GM19463 (cell line): ENCODE measurements around the gene SERGEF.

ENCODE experiments used
- ATAC-seq: cut with Tn5 transposase; IDR thresholded peaks from one replicate; pipeline ENCODE4 v1.9.1; 2021; ENCODE audit warnings: mild to moderate bottlenecking, moderate library complexity; ENCODE audit not compliant: unreplicated experiment

Gene SERGEF

DNA sequence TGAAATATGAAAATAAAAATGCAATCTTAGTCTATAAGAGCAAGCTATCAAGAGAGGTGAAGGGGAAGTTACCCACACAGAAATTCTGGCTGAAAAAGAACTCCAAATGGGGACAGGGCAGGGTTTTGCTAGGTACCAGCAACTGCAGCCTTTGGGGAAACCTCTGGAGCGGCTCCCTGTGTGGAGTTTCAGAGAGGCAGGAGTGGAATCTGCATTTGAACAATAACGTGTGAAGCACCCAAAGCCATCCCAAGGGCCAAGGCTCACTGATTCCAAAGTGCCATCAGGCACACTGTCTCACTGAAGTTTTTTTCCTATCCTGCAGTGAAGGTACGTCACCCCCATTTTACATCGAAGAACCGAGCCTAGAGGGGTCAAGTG, 190.5 kb downstream of the SERGEF start:
- ATAC-seq, result no peak

- no peak for ATAC-seq
Measured at GRCh38 chr11:17821648-17822400, 191.0 kb downstream of the SERGEF start.

- no peak for ATAC-seq
Measured at GRCh38 chr11:17816232-17816931, 196.5 kb downstream of the SERGEF start.

GRCh38 chr11:17814546-17814945, 198.3 kb downstream of the SERGEF start:
- ATAC-seq, result no peak

GRCh38 chr11:17813391-17814059, 199.3 kb downstream of the SERGEF start:
- ATAC-seq, result no peak

DNA sequence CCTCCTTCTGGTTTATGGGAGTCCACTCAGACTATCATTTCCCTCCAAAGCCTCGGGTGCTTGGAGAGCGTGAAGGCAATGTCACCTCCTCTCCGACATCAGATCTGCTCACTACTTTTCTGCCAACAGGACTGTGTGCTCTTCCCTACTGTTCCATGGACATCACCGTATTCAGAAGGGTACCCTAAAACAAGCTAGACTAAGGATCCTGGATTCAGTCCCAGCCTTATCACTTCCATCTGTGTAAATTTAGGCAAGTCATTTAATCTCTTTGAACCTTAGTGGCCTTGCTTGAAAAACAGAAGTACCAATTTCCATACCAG, 200.0 kb downstream of the SERGEF start:
- ATAC-seq, result no peak

- ATAC-seq, result no peak
Measured at GRCh38 chr11:17812091-17812864, 200.6 kb downstream of the SERGEF start.

- no peak for ATAC-seq
Measured at GRCh38 chr11:17811352-17811751, 201.5 kb downstream of the SERGEF start.

GRCh38 chr11:17810746-17811145, 202.1 kb downstream of the SERGEF start:
- ATAC-seq, result no peak

DNA sequence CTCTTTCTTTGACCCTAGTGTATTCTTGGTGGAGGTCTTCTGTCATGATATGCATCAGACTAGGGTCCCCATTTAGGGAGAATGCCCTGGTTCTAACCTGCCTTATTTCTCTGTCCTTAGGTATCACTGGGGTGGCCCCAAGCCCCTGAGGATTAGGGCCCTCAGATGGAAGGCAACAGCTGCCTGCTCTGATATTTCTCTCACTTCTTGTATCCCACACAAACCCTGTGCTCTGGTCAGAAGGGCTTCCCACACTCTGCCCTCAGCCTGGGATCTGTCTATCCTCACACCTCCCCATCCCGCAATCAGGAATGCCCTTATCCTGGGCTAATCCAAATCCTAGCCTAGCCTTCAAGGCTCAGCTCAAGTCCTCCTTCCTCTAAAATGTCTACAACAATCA, 202.8 kb downstream of the SERGEF start:
- ATAC-seq, result no peak

DNA sequence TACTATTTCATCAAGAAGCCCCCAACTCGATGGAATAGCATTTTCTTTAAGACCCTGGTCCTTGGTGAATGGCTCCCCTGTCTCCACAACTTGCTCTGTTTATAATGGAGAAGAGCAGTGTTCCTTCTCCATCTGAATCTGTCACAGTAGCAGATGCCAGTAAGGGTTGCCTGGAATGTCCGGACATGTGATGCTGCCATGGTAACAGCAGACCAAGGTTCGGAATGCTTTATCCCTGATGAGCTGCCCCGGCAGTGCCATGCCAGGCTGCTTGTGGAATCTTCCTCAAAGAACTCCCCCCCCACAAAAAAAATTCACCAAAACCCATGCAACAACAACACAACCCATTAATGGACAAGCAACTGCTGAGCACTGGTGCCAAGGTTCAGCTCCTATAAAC, 205.8 kb downstream of the SERGEF start:
- ATAC-seq, result no peak

- no peak for ATAC-seq
Measured at GRCh38 chr11:17805873-17806272, 207.0 kb downstream of the SERGEF start.

DNA sequence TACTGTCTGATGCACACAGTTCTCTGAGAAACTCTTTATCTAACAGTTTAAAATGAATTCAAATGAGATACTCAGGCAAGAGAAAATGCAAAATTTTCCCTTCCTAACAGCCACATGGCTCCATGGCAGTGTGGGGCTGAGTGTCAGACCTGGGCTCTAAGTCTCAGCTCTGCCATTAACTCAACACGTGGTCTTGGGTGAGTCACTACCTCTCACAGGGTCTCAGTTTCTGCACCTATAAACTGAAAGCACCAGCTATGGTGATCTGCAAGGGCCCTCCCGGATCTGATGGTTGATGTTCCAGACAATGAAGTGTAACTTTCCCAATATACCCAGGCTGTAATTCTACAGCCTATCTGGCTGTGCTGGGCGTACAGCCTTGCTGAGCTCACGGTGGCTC, 207.8 kb downstream of the SERGEF start:
- ATAC-seq, result no peak

DNA sequence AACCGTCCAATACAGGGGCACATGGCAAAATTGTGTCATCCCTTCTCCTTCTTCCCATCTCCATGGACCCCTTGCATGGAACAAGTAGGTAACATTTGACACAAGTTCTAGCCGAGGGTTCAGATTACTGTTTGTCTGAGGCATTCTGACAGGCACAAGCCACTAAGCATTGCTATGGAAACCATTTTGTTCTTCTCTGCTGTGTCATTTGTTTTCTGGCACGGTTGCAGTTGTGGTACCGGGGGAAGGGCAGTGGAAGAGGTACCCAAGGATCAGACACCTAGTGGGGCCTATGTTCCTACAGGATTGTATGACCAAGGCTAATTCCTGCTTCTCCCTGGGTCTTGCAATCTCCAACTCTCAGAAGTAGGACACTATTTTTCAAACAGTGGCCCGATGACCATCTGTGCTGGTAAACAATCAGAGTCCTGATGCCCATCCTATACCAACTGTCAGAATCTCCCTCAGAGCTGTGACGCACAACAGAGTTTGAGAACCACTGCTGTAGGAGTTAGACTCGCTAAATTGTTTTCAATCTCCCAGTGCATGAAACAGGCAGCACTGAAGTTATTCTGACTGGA, 209.0 kb downstream of the SERGEF start:
- no peak for ATAC-seq

DNA sequence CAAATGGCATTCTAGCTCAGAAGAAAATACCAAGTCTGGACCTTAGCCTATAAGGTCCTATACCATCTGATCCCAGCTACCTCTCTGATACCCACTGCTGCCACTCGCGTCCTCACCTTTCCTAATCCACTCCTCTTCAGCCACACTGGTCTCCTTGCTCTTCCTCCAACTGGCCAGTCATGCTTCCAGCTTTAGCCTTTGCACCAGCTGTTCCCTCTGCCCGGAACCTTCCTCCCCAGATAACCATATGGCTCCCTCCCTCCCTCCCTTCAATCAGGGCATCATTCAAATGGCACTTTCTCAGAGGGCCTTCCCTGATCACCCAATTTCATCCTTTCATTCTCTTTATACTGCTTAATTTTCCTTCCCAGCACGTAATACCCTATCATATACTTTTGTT, 210.4 kb downstream of the SERGEF start:
- ATAC-seq, result no peak

DNA sequence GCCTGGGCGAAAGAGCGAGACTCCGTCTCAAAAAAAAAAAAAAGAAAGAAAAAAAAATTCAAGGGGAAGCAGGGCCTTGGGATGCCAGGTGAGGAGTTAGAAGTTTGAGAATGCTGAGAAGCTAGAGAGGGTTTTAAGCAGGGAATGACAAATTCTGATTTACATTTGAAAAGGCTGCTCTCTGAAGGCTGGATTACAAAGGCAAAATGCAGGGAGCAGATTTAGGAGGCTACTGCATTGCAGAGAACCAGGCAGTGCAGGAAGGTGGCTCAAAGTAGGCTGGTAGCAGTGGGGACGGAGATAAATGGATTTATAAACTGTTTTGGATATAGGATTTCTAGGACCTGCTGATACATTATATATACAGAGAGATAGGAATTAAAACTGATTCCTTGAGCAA, 211.7 kb downstream of the SERGEF start:
- ATAC-seq, result no peak

- no peak for ATAC-seq
Measured at GRCh38 chr11:17799147-17799546, 213.7 kb downstream of the SERGEF start.

DNA sequence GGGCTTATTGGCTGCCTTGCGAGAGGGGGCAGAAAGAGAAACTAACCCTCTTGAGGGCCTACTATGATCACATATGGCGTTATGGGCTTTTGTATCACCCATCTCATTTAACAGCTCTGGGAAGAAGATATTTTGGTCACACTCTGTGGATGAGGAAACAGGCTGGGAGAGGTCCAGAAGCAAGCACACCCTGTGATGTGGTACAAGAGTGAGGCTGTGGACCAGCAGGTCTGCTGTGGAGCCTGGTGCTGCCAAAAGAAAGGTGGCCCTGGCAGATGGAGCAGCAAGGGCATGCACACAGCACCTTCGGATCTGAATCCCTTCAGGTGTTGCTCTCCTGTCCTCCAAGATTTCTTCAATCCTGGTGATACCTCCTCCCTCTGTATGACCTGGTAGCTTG, 214.1 kb downstream of the SERGEF start:
- ATAC-seq, result no peak

GRCh38 chr11:17798253-17798652, 214.6 kb downstream of the SERGEF start:
- ATAC-seq, result no peak

DNA sequence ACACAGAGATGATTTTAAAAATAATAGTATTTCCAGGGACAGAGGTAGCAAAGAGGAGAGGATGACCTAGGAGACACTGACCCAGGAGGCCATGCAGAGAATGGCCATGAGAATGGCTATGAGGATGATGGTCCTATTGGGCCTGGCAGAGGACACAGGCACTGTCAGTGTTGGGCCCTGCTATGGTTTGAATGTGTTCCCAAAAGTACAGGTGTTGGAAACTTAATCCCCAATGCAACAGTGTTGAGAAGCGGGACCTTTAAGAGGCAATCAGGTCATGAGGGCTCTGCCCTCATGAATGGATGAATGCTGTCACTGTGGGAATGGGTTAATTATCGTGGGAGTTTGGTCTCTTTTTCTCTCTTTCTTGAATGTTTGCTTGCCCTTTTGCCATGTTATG, 216.7 kb downstream of the SERGEF start:
- ATAC-seq, result no peak

DNA sequence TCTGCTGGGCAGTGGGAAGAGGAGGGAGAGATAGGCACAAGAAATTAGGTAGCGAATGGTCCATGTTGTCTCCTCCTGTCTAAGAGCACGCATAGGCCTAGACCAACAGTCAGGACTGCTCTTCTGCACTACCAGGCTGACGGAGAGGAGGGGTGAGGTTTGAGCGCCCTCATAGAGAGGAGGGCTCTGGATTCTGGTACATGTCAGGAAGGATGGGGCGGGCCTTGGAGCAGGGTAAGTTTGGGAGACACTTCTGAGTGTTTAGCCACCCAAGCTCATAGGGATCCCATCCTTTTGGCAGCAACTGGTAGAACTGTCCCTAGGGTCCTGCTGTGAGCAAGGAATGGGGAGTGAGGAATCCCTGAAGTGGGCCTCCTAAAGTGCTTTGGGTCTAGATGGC, 217.9 kb downstream of the SERGEF start:
- ATAC-seq, result no peak
